T-helper 9 cell (primary cell): ENCODE data around the gene SHMT2.
"Not testable (repeated sequence)": the region's sequence is repeated elsewhere in the genome, so short reads cannot be mapped to it uniquely, and the experiment has no call there.

Experiments
- DNase-seq: peaks from one replicate; pipeline ENCODE4 v3.0.0-alpha.2; 2020

Gene SHMT2

GRCh38 chr12:57272337-57273151 lies 43.0 kb downstream of the SHMT2 start:
- DNase-seq = no peak

DNA sequence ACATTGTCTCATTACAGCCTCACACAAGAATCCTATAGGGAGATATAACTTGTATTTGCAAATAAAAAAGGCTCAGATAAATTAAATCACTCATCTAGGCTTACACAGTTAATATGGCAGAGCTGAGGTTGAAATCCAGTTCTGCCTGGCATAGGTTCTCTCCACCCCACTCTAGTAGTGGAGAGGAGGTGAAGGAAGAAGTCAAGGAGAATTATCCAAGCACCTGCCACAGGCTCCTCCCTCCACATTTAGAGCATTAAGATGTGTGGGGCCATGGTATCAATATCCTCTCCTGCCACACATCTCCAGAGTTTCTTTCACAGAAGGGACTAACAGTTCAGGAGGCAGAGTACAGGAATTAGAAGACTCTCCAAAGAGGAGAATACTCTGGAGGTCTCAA lies 44.0 kb downstream of the SHMT2 start:
- DNase-seq = no peak

DNA sequence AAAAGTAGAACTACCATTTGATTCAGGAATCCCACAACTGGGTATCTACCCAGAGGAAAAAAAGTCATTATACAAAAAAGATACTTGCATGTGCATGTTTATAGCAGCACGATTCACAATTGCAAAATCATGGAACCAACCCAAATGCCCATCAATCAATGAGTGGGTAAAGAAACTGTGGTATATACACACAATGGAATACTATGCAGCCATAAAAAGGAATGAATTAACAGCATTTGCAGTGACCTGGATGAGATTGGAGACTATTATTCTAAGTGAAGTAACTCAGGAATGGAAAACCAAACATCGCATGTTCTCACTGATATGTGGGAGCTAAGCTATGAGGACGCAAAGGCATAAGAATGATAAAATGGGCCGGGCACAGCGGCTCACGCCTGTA lies 46.7 kb downstream of the SHMT2 start:
- not testable (repeated sequence) for DNase-seq

- DNase-seq = no peak
Observed at GRCh38 chr12:57276935-57277563, 47.5 kb downstream of the SHMT2 start.

DNA sequence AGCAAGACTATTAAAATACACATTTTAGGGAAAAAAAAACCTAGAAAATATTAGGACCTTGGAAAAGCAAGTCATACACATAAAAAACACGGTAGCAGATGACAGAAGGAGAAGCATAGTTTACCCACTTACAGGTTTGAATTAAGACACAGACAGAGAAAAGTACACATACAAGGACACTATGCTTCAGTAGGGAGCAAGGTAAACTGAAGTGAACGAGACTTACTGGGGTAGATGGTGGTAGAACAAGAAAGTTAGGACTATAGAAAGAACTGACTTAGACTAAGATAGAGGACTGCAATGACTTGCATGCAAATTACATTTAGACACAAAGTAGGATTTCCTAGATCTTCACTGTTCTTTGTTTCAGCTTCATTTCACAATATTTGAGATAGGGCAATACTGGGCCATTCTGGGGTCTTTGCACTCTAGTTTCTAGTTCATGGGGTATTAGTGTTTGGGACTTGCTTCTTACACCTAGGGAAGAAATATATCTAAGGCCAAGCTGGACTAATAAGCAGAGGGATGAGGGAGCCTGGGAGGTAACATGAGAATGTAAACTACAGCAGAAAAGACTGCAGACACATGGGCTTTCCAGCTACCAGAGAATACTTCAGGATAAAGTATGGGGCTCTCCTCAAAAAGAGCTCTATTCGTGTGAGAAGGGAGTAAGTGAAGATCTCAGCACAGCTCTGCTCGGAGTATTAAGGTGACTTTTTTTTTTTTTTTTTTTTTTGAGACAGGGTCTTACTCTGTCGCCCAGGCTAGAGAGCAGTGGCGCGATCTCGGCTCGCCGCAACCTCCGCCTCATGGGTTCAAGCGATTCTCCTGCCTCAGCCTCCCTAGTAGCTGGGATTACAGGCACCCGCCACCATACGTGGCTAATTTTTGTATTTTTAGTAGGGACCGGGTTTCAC lies 49.2 kb downstream of the SHMT2 start:
- no peak for DNase-seq

DNA sequence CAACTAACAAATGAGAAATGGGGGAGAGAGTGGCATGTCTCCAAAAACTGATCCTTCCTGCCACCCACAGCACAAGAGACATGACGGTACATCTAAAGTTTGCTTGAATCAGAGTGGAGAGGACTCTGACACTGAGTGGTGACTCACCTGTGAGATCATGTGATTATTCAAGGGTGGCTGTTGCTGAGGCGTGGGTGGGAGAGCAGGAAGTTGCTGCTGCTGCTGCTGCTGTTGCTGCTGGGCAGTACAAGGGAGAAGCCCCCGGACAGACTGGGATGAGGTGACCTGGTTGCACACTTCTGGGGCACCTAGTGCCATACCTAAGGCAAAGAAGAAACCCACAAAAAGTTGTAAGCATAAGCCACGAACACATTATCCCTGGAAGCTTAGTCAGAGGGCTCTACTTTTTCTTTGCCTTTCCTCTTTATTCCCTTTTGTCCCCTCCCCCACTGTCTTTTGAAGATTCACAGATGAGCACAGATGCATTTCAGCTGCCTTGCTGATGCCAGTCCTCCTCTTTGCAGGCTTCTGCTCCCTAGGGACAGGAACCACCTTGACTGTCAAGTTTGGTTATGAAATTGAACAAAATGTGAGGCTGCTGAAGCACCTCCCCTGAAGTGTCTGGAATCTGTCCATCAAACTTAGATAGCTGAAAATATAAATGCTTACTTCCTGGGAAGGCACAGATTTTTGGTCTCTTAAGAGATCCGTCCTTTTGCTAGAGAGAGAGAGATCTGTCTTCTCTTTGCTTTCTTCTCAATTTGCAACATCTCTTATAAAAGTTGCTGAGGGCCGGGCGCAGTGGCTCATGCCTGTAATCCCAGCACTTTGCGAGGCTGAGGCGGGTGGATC lies 50.9 kb downstream of the SHMT2 start:
- DNase-seq = peak; percentile 31

DNA sequence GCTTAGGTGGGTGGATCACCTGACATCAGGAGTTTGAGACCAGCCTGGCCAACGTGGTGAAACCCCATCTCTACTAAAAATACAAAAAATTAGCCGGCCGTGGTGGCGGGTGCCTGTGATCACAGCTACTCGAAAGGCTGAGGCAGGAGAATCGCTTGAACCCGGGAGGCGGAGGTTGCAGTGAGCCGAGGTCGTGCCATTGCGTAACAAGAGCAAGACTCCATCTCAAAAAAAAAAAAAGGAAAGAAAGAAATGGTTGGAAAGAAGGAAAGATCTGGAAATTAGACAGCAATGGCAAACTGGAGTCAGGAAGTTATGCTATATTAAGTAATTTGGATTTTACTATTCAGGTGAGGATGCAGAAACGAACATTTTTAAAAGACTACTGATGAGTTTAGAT lies 52.6 kb downstream of the SHMT2 start:
- DNase-seq = not testable (repeated sequence)
